Heart left ventricle (tissue), 16 donors: ENCODE measurements around the gene PHAF1. TPM values are rescaled to one million over a fixed set of nuclear protein-coding genes. Genes with fewer than 3 reads are reported as not detected.

ENCODE experiments used
- ATAC-seq, 4 donors: fragments of 200-7000 bp; cut with Tn5 transposase; one replicate each; pipeline ENCODE4 v1.9.1; 2020 to 2022; ENCODE audit warnings: moderate library complexity in 4 of 4, mild to moderate bottlenecking in 3 of 4, moderate number of reproducible peaks in 1 of 4
- DNase-seq, 5 donors: peaks; one replicate each; pipeline ENCODE4 v3.0.0-alpha.2; 2020
- H3K27ac ChIP-seq, 12 donors: fragments of 200-600 bp; sonication (generic) in 4 of 12; one replicate each; pipeline versions ENCODE4 v1.5.0 to v1.8.0; 2016 to 2022; ENCODE audit warnings: mild to moderate bottlenecking in 2 of 12
- H3K27me3 ChIP-seq, 9 donors: fragments of 200-600 bp; sonication (generic) in 2 of 9; one replicate each; pipeline versions ENCODE4 v1.5.1 to v1.8.0; 2016 to 2022; ENCODE audit warnings: mild to moderate bottlenecking in 3 of 9
- H3K36me3 ChIP-seq, 9 donors: fragments of 200-600 bp; sonication (generic) in 2 of 9; one replicate each; pipeline versions ENCODE4 v1.5.0 to v1.8.0; 2018 to 2022; ENCODE audit warnings: mild to moderate bottlenecking in 2 of 9
- H3K4me1 ChIP-seq, 12 donors: fragments of 200-600 bp; sonication (generic) in 4 of 12; one replicate each; pipeline versions ENCODE4 v1.5.0 to v1.8.0; 2016 to 2022; ENCODE audit warnings: mild to moderate bottlenecking in 3 of 12
- H3K4me3 ChIP-seq, 12 donors: fragments of 200-600 bp; sonication (generic) in 4 of 12; one replicate each; pipeline versions ENCODE4 v1.5.0 to v1.8.0; 2017 to 2022; ENCODE audit warnings: mild to moderate bottlenecking in 9 of 12, moderate library complexity in 4 of 12
- H3K9me3 ChIP-seq, 12 donors: fragments of 200-600 bp; sonication (generic) in 4 of 12; one replicate each; pipeline versions ENCODE4 v1.5.0 to v1.8.0; 2016 to 2022; ENCODE audit warnings: mild to moderate bottlenecking in 1 of 12
- POLR2A ChIP-seq, 2 donors: fragments of 450-650 bp; IDR thresholded peaks; one replicate each; pipeline ENCODE4 v1.6.1; 2017; ENCODE audit warnings: antibody characterized with exemption in 2 of 2, mild to moderate bottlenecking in 2 of 2, moderate library complexity in 2 of 2
- WGBS, 4 donors: extraction: QIAGEN DNeasy Blood & Tissue Kit in 2 of 4; methylation state at CpG; one replicate each; pipeline versions ENCODE4 v1.1.5 to v1.1.7; 2013 to 2018; 5-methylcytosine and 5-hydroxymethylcytosine counted together
- intact Hi-C, 10 donors: fragments of 100-400 bp; cut with DNase I; formaldehyde crosslinking; loops; one replicate each; pipeline versions ENCODE4 v1.11.1 to v1.14.2; 2022
- polyA plus RNA-seq, 2 donors: library from polyadenylated mRNA; stranded (reverse); fragments of 200-250 nt; gene quantifications; one replicate each; pipeline ENCODE4 v1.2.3, GENCODE V29; 2013
- total RNA-seq, 9 donors: library from RNA; depleted of rRNA in 2 of 9; stranded (reverse); fragments of >200 nt in 2 of 9; fragmentation: NEBNext Ultra II Directional in 3 of 9; extraction: Animal tissue kit (Norgen Biotek cat#: 25700) in 3 of 9; gene quantifications; one replicate each; pipeline versions ENCODE4 v1.1.0 to v1.2.4, GENCODE V29; 2016 to 2023
- TF ChIP-seq, protein P1 (sequence below), 12 donors: fragments of 200-600 bp; sonication (generic) in 4 of 12; IDR thresholded peaks; one replicate each; pipeline versions ENCODE4 v1.5.0 to v1.8.0; 2018 to 2022; ENCODE audit warnings: antibody characterized with exemption in 12 of 12, mild to moderate bottlenecking in 5 of 12
- donor health status: ischemic (EF 13 %, LVEDD 7.1; RV severe dilation, severe dysfunction).
- donor health status: healthy with polysubstance abuse.
- donor health status: DM: no; HTN: yes; CAD: no.
- donor health status: DM: no; HTN: no; CAD: no.
- donor health status: ischemic (EF 25% LVEDD 6.9; RV normal size, moderate dysfunction).
- donor health status: ischemic (EF 25% LVEDD 5.7; RV mildly dilated, moderate dysfunction).
- donor health status: healthy.
- donor health status: DM: yes; HTN: yes; CAD: no.
- donor health status: ischemic (EF 35%, LVEDD 5.7; RV mildly dilated, moderate dysfunction).
- donor health status: nonischemic (EF 11% LVEDD 7.7; RV severe dilation, severe dysfunction).
- donor health status: DM: yes; HTN: yes; CAD: no.
- donor health status: PGD.
- donor health status: ischemic (EF 29% LVEDD 5.4; RV normal size, mild dysfunction).
- donor health status: nonischemic (EF 23%, LVEDD 6.1; RV moderate dilation, normal function).

The PHAF1 gene
- total and polyA plus RNA-seq, 11 donors = 5.6 to 17.8 (median 11.6) TPM

DNA sequence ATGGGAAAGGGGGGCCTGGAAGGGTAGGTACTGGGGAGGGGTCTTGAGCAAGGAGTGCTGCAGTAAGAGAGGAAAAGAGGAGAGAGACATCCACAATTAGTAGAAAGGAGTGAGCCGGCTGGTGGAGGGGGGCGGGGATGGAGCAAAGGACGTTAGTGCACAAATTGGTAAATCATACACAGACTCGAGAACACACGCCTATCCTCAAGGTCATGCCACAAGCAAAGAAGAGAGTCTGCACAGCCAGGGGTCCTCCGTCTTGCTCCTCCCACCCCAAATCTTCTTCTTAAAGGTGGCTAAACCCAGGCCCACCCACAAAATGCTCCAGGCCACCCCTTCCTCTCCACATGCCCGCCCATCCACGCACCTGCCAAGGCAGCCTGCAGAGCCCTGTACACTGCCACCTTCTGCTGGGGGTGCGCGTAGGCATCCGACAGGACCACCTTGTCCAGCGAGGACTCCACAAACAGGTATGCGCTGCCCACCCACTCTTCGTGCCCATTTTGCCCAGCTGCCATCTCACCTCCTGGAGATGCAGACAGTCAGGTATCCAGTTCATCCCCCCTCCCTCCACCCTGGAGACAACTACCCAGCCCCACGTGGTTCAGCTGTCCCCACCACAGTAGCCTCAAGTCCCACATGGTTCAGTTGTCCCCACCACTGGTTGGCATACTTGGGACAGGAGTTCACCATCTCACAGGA is 46.6 kb downstream of the PHAF1 start:
- H3K36me3 ChIP-seq = peaks cover 0 to 5% (median 0%) of the 10 kb centered on the region in 9 donors
- intact Hi-C loops = loop anchor here in 8 of 10 donors (2.0 to 10.0 kb wide), 7 partner anchors 49 to 261 kb away; partner anchors contain the start of genes CBFB (in 1 of the 8) and PHAF1 (in 1 of the 8)
- no peaks in the 10 kb centered on the region for H3K9me3 ChIP-seq
- peaks cover 0 to 3% (median 0%) of the 10 kb centered on the region in 9 donors for H3K27me3 ChIP-seq
- TF ChIP-seq, protein P1, sequence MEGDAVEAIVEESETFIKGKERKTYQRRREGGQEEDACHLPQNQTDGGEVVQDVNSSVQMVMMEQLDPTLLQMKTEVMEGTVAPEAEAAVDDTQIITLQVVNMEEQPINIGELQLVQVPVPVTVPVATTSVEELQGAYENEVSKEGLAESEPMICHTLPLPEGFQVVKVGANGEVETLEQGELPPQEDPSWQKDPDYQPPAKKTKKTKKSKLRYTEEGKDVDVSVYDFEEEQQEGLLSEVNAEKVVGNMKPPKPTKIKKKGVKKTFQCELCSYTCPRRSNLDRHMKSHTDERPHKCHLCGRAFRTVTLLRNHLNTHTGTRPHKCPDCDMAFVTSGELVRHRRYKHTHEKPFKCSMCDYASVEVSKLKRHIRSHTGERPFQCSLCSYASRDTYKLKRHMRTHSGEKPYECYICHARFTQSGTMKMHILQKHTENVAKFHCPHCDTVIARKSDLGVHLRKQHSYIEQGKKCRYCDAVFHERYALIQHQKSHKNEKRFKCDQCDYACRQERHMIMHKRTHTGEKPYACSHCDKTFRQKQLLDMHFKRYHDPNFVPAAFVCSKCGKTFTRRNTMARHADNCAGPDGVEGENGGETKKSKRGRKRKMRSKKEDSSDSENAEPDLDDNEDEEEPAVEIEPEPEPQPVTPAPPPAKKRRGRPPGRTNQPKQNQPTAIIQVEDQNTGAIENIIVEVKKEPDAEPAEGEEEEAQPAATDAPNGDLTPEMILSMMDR (IDR thresholded peaks at IDR 0.05) = no peak
- TF ChIP-seq POLR2A (IDR thresholded peaks at IDR 0.05) = no peak
- H3K4me1 ChIP-seq = peaks cover 0 to 39% (median 28%) of the 10 kb centered on the region in 12 donors
- H3K4me3 ChIP-seq = no peak overlapping the region
- WGBS, 4 donors = 64 to 75% (median 70%) methylated on average over 15 of the region's 15 CpGs
- ATAC-seq = no peak
- no peak for DNase-seq
- no peak overlapping the region for H3K27ac ChIP-seq

DNA sequence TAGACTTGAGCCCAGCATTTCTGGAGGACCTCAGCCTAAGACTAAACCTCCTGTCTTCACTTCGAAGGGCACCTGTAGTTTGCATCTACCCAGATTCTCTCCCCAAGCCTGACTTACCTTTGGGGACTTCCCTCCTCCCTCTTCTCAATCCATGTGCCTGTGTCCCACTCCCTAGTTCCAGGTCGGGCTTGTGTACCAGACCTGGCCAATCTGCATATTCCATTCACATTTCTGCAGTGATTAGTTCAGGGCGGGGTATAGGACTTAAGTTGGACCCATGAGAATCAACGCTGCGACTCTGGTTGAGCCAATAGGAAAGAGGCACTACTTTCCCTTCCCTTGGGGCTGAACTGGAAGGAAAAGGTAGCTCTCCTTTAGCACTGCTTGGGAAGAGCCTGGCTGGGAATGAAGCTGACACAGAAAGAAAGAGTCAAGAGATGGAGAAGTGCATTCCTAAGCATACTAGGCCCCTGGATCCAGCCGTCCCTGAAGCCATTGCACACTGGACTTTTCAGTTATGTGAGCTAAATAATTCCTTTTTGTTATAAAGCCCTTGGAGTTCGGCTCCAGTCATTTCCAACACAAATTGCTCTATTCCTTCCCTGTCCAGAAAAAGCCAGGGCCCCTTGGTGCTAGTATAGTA is 47.5 kb downstream of the PHAF1 start:
- ATAC-seq (no peak), DNase-seq (no peak)
- intact Hi-C loops = loop anchor here in 8 of 10 donors (2.0 to 10.0 kb wide), 7 partner anchors 50 to 262 kb away; partner anchors contain the start of genes CBFB (in 1 of the 8) and PHAF1 (in 1 of the 8)
- peak overlapping the region in 1 of 12 donors; percentile 33 for H3K27ac ChIP-seq
- no peaks in the 10 kb centered on the region for H3K9me3 ChIP-seq
- H3K27me3 ChIP-seq = peaks cover 0 to 8% (median 0%) of the 10 kb centered on the region in 9 donors
- no peak for TF ChIP-seq POLR2A (IDR thresholded peaks at IDR 0.05)
- TF ChIP-seq, protein P1 (IDR thresholded peaks at IDR 0.05) = no peak
- no peak overlapping the region for H3K4me3 ChIP-seq
- H3K36me3 ChIP-seq = peaks cover 0 to 5% (median 0%) of the 10 kb centered on the region in 9 donors
- H3K4me1 ChIP-seq = peaks cover 0 to 48% (median 36%) of the 10 kb centered on the region in 12 donors
- WGBS, 4 donors = 64 to 74% (median 65%) methylated on average over 7 of the region's 7 CpGs

DNA sequence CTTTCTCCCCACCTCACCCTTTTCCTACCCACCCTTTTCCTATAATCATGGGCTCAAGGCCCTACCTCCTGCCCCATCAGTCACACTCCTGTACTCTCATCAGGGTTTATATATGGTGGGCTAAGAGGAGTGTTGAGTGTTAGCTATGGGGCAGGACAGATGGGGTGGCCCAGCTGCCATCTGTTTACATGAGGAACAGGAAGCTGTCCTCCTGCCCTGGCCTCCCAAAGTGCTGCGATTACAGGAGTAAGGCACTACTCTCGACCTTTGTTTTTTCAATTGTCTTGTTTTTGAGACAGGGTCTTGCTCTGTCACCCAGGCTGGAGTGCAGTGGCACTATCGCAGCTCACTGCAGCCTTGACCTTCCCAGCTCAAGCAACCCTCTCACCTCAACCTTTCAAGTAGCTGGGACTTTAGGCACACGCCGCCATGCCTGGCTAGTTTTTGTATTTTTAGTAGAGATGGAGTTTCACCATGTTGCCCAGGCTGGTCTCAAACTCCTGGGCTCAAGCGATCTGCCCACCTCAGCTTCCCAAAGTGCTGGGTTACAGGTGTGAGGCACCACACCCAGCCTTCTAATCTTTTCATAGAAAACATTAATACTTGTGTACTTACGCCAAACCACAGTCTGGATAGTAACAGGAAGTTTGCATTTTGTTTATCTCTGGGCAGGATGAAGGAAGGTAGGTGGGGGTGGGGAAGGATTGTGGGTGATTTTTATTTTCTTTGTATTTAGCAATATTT is 48.3 kb downstream of the PHAF1 start:
- Histone ChIP-seq H3K27me3 (peaks cover 0 to 17% (median 0%) of the 10 kb centered on the region in 9 donors), H3K4me1 (peaks cover 0 to 56% (median 44%) of the 10 kb centered on the region in 12 donors), H3K27ac (peak overlapping the region in 1 of 12 donors; percentile 94), H3K9me3 (no peaks in the 10 kb centered on the region), H3K36me3 (peaks cover 0 to 5% (median 0%) of the 10 kb centered on the region in 9 donors), H3K4me3 (peak overlapping the region in 2 of 12 donors; percentile 97 to 98)
- TF ChIP-seq, protein P1 (IDR thresholded peaks at IDR 0.05) = no peak
- no peak for TF ChIP-seq POLR2A (IDR thresholded peaks at IDR 0.05)
- no peak for DNase-seq
- ATAC-seq = no peak
- intact Hi-C loops = loop anchor here in 8 of 10 donors (2.0 to 10.0 kb wide), 7 partner anchors 51 to 263 kb away; partner anchors contain the start of genes CBFB (in 1 of the 8) and PHAF1 (in 1 of the 8)
- 76 to 83% (median 80%) methylated on average over 7 of the region's 7 CpGs for WGBS, 4 donors
